CD14-positive monocyte (primary cell): ENCODE measurements around the gene HAGH. TPM values are rescaled to one million over a fixed set of nuclear protein-coding genes. Genes with fewer than 3 reads are reported as not detected.

ENCODE experiments used
- DNase-seq, 3 donors: peaks; one replicate each; pipeline ENCODE4 v3.0.0-alpha.2; 2011 to 2022
- H2AFZ ChIP-seq: 2 replicates; pipeline ENCODE4 v1.6.0; 2012; ENCODE audit warnings: mild to moderate bottlenecking, low read depth, low read length, inconsistent platforms; ENCODE audit not compliant: insufficient read depth, poor library complexity, severe bottlenecking
- H3K27ac ChIP-seq, 2 donors: 1 replicate in 1 of 2; 2 replicates in 1 of 2; pipeline ENCODE4 v1.5.1; 2012 to 2013; ENCODE audit warnings: low read length in 2 of 2, control low read depth in 1 of 2, inconsistent platforms in 1 of 2, low read depth in 1 of 2, mild to moderate bottlenecking in 1 of 2
- H3K27me3 ChIP-seq, 2 donors: one replicate each; pipeline versions ENCODE4 v1.6.0 to v1.6.1; 2011 to 2013; ENCODE audit warnings: low read length in 2 of 2; ENCODE audit not compliant: control insufficient read depth in 2 of 2, insufficient read depth in 2 of 2
- H3K36me3 ChIP-seq, 2 donors: replicated peaks in 1 of 2; 1 replicate in 1 of 2; 2 replicates in 1 of 2; pipeline versions ENCODE4 v1.5.1 to v1.6.1; 2012 to 2013; ENCODE audit warnings: low read length in 2 of 2, control low read depth in 1 of 2, inconsistent platforms in 1 of 2, mild to moderate bottlenecking in 1 of 2; ENCODE audit not compliant: insufficient read depth in 2 of 2, control insufficient read depth in 1 of 2
- H3K4me1 ChIP-seq, 2 donors: 1 replicate in 1 of 2; 2 replicates in 1 of 2; pipeline versions ENCODE4 v1.5.1 to v1.6.1; 2012 to 2013; ENCODE audit warnings: low read length in 2 of 2, control low read depth in 1 of 2, inconsistent platforms in 1 of 2, mild to moderate bottlenecking in 1 of 2, moderate library complexity in 1 of 2; ENCODE audit not compliant: insufficient read depth in 2 of 2, control insufficient read depth in 1 of 2
- H3K4me2 ChIP-seq: replicated peaks from 2 replicates; pipeline ENCODE3; 2012; ENCODE audit warnings: low read length, moderate library complexity, mild to moderate bottlenecking; ENCODE audit not compliant: poor library complexity, severe bottlenecking; ENCODE audit errors: extremely low read depth
- H3K4me3 ChIP-seq, 3 experiments: fragments of 200-600 bp in 1 of 3; sonication (generic) in 1 of 3; replicated peaks in 1 of 3; 1 replicate in 2 of 3; 2 replicates in 1 of 3; pipeline ENCODE4 v1.5.1; 2011 to 2013; ENCODE audit warnings: low read length in 3 of 3, mild to moderate bottlenecking in 3 of 3, control low read depth in 2 of 3, low read depth in 2 of 3, inconsistent platforms in 1 of 3, moderate library complexity in 1 of 3
- H3K79me2 ChIP-seq: 2 replicates; pipeline ENCODE4 v1.6.0; 2012; ENCODE audit warnings: mild to moderate bottlenecking, control low read depth, inconsistent platforms, low read length, moderate library complexity; ENCODE audit not compliant: insufficient read depth
- H3K9ac ChIP-seq: 2 replicates; pipeline ENCODE4 v1.6.0; 2017; ENCODE audit warnings: low read length, mild to moderate bottlenecking; ENCODE audit not compliant: insufficient read depth, poor library complexity, severe bottlenecking
- H3K9me3 ChIP-seq, 2 donors: replicated peaks in 1 of 2; 1 replicate in 1 of 2; 2 replicates in 1 of 2; pipeline versions ENCODE4 v1.5.1 to v1.6.1; 2012 to 2013; ENCODE audit warnings: low read length in 2 of 2, control low read depth in 1 of 2; ENCODE audit not compliant: control insufficient read depth in 1 of 2, insufficient read depth in 1 of 2
- H4K20me1 ChIP-seq: 2 replicates; pipeline ENCODE4 v1.6.0; 2012; ENCODE audit warnings: mild to moderate bottlenecking, low read length, control low read depth, moderate library complexity; ENCODE audit not compliant: insufficient read depth
- H3K27ac Mint-ChIP-seq, 7 donors: one replicate each; pipeline ENCODE4 v1.8.0; 2020; ENCODE audit warnings: mild to moderate bottlenecking in 7 of 7, mixed read lengths in 7 of 7, moderate library complexity in 6 of 7, inconsistent platforms in 2 of 7
- H3K27me3 Mint-ChIP-seq, 3 donors: one replicate each; pipeline ENCODE4 v1.8.0; 2021 to 2022; ENCODE audit warnings: low read depth in 3 of 3, mild to moderate bottlenecking in 3 of 3, mixed read lengths in 3 of 3, moderate library complexity in 3 of 3, inconsistent platforms in 1 of 3
- H3K36me3 Mint-ChIP-seq, 2 donors: one replicate each; pipeline ENCODE4 v1.8.0; 2020; ENCODE audit warnings: mixed read lengths in 2 of 2, inconsistent platforms in 1 of 2, mild to moderate bottlenecking in 1 of 2
- H3K4me1 Mint-ChIP-seq: one replicate; pipeline ENCODE4 v1.8.0; 2020; ENCODE audit warnings: mild to moderate bottlenecking, mixed read lengths
- H3K4me3 Mint-ChIP-seq, 2 donors: one replicate each; pipeline ENCODE4 v1.8.0; 2020; ENCODE audit warnings: mild to moderate bottlenecking in 2 of 2, mixed read lengths in 2 of 2, moderate library complexity in 1 of 2
- H3K9me3 Mint-ChIP-seq, 7 donors: one replicate each; pipeline ENCODE4 v1.8.0; 2020 to 2022; ENCODE audit warnings: mixed read lengths in 7 of 7, mild to moderate bottlenecking in 6 of 7, moderate library complexity in 6 of 7, inconsistent platforms in 2 of 7
- CTCF ChIP-seq: fragments of 200-600 bp; IDR thresholded peaks from one replicate; pipeline ENCODE4 v1.8.0; 2022; ENCODE audit warnings: antibody characterized with exemption, mild to moderate bottlenecking
- WGBS: methylation state at CpG from one replicate; pipeline ENCODE4 v1.1.5; 2013; ENCODE audit warnings: missing lambda C conversion rate; ENCODE audit not compliant: insufficient coverage; 5-methylcytosine and 5-hydroxymethylcytosine counted together
- intact Hi-C, 2 donors: fragments of 100-400 bp; cut with micrococcal nuclease; formaldehyde crosslinking; loops; one replicate each; pipeline versions ENCODE4 v1.15.0 to v1.15.1; 2023
- polyA plus RNA-seq, 3 donors: library from polyadenylated mRNA; depleted of rRNA in 1 of 3; unstranded in 2 of 3; stranded (reverse) in 1 of 3; fragments of 300-500 nt in 2 of 3; fragments of >200 nt in 1 of 3; fragmentation: Illumina TruSeq in 2 of 3; gene quantifications; 1 replicate in 2 of 3; 2 replicates in 1 of 3; pipeline ENCODE4 v1.2.3, GENCODE V29; 2012 to 2021

The HAGH gene
- polyA plus RNA-seq, 3 donors: 42.6 to 82.1 (median 47.7) TPM

GRCh38 chr16:1863681-1864460 lies 37.2 kb upstream of the HAGH start:
- H3K27ac ChIP-seq: no peak overlapping the region
- no peak overlapping the region for H3K4me2 ChIP-seq
- peak; percentile 73 for TF ChIP-seq CTCF
- H3K4me1 Mint-ChIP-seq: no peaks in the 10 kb centered on the region
- H3K27me3 ChIP-seq: peaks cover 16 to 40% of the 10 kb centered on the region in 2 donors
- peak; percentile 12 to 32 (median 21) for DNase-seq
- H3K4me3 Mint-ChIP-seq: no peak overlapping the region
- H3K27me3 Mint-ChIP-seq: peaks cover 40 to 55% (median 44%) of the 10 kb centered on the region in 3 donors
- H3K4me1 ChIP-seq: no peaks in the 10 kb centered on the region
- intact Hi-C loops: loop anchor here in 1 of 2 donors (2.0 to 5.0 kb wide), 2 partner anchors 65 to 288 kb away; no protein-coding TSS in a partner anchor
- H3K9ac ChIP-seq: no peak overlapping the region
- peaks cover 0 to 4% (median 0%) of the 10 kb centered on the region in 7 donors for H3K9me3 Mint-ChIP-seq
- H2AFZ ChIP-seq: no peak overlapping the region
- no peak overlapping the region for H3K4me3 ChIP-seq
- no peak overlapping the region for H3K27ac Mint-ChIP-seq
- no peaks in the 10 kb centered on the region for H3K36me3 ChIP-seq
- H3K9me3 ChIP-seq: no peaks in the 10 kb centered on the region
- H4K20me1 ChIP-seq: no peaks in the 10 kb centered on the region
- no peaks in the 10 kb centered on the region for H3K36me3 Mint-ChIP-seq
- no CpG with 5 or more reads among the region's 4 CpGs for WGBS
- no peaks in the 10 kb centered on the region for H3K79me2 ChIP-seq

- TF ChIP-seq CTCF: no peak
- intact Hi-C loops: loop anchor here in 1 of 2 donors (5.0 kb wide), 1 partner anchor 290 kb away; no protein-coding TSS in a partner anchor
- Mint-ChIP-seq H3K9me3 (peaks cover 0 to 4% (median 0%) of the 10 kb centered on the region in 7 donors), H3K4me1 (no peaks in the 10 kb centered on the region), H3K27me3 (peaks cover 50 to 67% (median 51%) of the 10 kb centered on the region in 3 donors), H3K36me3 (no peaks in the 10 kb centered on the region), H3K27ac (no peak overlapping the region), H3K4me3 (no peak overlapping the region)
- H3K9ac ChIP-seq: no peak overlapping the region
- H2AFZ ChIP-seq: no peak overlapping the region
- no peak for DNase-seq
- no peak overlapping the region for H3K27ac ChIP-seq
- WGBS: 95% methylated on average over 7 of the region's 9 CpGs
- H3K4me2 ChIP-seq: no peak overlapping the region
- no peaks in the 10 kb centered on the region for H3K36me3 ChIP-seq
- H3K4me3 ChIP-seq: no peak overlapping the region
- no peaks in the 10 kb centered on the region for H4K20me1 ChIP-seq
- no peaks in the 10 kb centered on the region for H3K79me2 ChIP-seq
- peaks cover 28 to 52% of the 10 kb centered on the region in 2 donors for H3K27me3 ChIP-seq
- no peaks in the 10 kb centered on the region for H3K4me1 ChIP-seq
- H3K9me3 ChIP-seq: no peaks in the 10 kb centered on the region
Observed at GRCh38 chr16:1862394-1862793, 35.8 kb upstream of the HAGH start.
